ENCODE data around the gene UGP2.

GRCh38 chr2:63874204-63875130 is 32.8 kb downstream of the UGP2 start:
- TF ChIP-seq ZBTB33 (IDR thresholded peaks at IDR 0.05) (no peak), CTCF (IDR thresholded peaks at IDR 0.05; ENCODE audit: low read depth, low read length, missing input control) (no peak), SP1 (IDR thresholded peaks at IDR 0.05) (no peak), TAF1 (conservative IDR thresholded peaks at IDR 0.05) (no peak), GABPA (IDR thresholded peaks at IDR 0.05 in 1 of 2, conservative IDR thresholded peaks at IDR 0.05 in 1 of 2) (no peak), RAD21 (IDR thresholded peaks at IDR 0.05) (no peak), YY1 (IDR thresholded peaks at IDR 0.05) (no peak), EGR1 (IDR thresholded peaks at IDR 0.05; ENCODE audit: low read depth in 2 of 2) (no peak), REST (IDR thresholded peaks at IDR 0.05) (no peak), ATF3 (IDR thresholded peaks at IDR 0.05) (no peak), MAX (IDR thresholded peaks at IDR 0.05) (no peak), HNF4A (conservative IDR thresholded peaks at IDR 0.05) (no peak), JUND (IDR thresholded peaks at IDR 0.05) (no peak)

All from liver (tissue), 3 donors.